ENCODE data around the gene SELENOK.

DNA sequence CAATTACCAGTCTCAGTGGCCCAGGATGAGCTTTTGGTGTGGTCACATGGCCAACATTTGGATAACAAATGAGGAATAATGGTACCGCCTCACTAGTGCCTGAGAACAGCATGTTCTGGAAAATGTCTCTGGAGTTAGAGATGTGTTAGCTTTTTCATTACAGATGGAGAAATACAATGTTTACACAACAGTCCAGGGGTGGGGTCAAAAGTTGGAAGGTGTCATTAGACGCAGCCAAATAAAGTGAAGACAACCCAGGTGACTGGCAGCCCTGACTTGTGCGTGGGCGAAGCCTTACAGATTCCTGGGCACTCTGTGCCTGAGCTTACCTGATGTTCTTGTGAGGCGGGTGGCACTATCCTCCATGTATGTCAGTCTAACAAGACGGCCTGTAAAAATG lies 32.5 kb downstream of the SELENOK start:
- TF ChIP-seq POLR2A (IDR thresholded peaks at IDR 0.05; ENCODE audit: low read depth, low read length) (no peak), POLR2AphosphoS5 (IDR thresholded peaks at IDR 0.05; ENCODE audit: low read depth, low read length) (no peak), TAF1 (IDR thresholded peaks at IDR 0.05; ENCODE audit: borderline replicate concordance, low read depth, low read length) (no peak)

Measured in GM12892 (cell line).